Measurements from ENCODE around the gene SLC5A4.

GRCh38 chr22:32200752-32201151, 54.4 kb downstream of the SLC5A4 start:
- TF ChIP-seq CTCF (optimal IDR thresholded peaks at IDR 0.05 in 1 of 3, IDR thresholded peaks at IDR 0.05 in 1 of 3, conservative IDR thresholded peaks at IDR 0.05 in 1 of 3; ENCODE audit: extremely low read depth in 1 of 3, insufficient read depth in 2 of 3, low read length in 3 of 3) (no peak), EZH2 (IDR thresholded peaks at IDR 0.05; ENCODE audit: low read length) (no peak)
